Suprapubic skin (tissue), 3 donors: Measurements from ENCODE around the gene UBR3.

Source experiments
- POLR2A ChIP-seq, 2 donors: fragments of 450-650 bp; IDR thresholded peaks; one replicate each; pipeline ENCODE4 v1.6.1; 2017; ENCODE audit warnings: antibody characterized with exemption in 2 of 2, mild to moderate bottlenecking in 2 of 2, moderate library complexity in 2 of 2
- TF ChIP-seq, protein P1 (sequence below), 2 donors: fragments of 200-600 bp in 1 of 2; fragments of 450-650 bp in 1 of 2; sonication (generic) in 1 of 2; IDR thresholded peaks; one replicate each; pipeline ENCODE4 v1.5.1; 2016 to 2019; ENCODE audit warnings: antibody characterized with exemption in 2 of 2, mild to moderate bottlenecking in 1 of 2, moderate library complexity in 1 of 2

DNA sequence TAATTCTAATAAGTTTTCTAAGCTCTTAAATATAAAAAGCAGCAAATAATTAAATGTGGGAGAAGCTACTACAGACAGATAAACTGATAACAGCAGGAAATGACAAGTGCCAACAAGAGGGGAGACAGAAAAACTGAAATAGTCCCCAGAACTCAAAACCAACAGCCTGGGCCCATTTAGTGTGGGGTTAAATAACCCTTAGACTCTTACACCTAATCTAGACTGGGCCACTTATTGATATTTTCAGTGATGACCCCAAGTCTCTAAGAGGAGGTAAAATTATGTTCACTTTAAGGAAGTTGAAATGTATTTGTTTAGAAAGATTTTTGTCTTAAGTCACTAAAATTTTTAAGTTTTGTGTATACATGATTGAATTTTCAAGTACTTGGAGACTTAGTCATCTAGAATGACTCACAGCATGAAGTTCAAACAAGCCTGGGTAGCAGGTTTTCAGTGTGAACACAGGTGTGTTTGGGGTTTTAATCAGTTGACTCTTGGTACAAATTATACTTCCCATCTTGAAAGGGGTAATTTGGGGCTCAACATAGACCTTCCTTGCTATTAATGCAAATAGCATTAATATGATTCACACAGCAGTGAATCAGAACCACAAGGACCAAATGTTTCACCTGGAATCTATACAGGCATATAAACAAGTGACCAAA is 295.8 kb downstream of the UBR3 start:
- TF ChIP-seq, protein P1, sequence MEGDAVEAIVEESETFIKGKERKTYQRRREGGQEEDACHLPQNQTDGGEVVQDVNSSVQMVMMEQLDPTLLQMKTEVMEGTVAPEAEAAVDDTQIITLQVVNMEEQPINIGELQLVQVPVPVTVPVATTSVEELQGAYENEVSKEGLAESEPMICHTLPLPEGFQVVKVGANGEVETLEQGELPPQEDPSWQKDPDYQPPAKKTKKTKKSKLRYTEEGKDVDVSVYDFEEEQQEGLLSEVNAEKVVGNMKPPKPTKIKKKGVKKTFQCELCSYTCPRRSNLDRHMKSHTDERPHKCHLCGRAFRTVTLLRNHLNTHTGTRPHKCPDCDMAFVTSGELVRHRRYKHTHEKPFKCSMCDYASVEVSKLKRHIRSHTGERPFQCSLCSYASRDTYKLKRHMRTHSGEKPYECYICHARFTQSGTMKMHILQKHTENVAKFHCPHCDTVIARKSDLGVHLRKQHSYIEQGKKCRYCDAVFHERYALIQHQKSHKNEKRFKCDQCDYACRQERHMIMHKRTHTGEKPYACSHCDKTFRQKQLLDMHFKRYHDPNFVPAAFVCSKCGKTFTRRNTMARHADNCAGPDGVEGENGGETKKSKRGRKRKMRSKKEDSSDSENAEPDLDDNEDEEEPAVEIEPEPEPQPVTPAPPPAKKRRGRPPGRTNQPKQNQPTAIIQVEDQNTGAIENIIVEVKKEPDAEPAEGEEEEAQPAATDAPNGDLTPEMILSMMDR (IDR thresholded peaks at IDR 0.05) = no peak
- TF ChIP-seq POLR2A (IDR thresholded peaks at IDR 0.05) = no peak
